K562 (cell line): ENCODE measurements around the gene FBP1. TPM values are rescaled to one million over a fixed set of nuclear protein-coding genes. Genes with fewer than 3 reads are reported as not detected.

ENCODE experiments used
- DNMT1 ChIP-seq: fragments of 450-650 bp; IDR thresholded peaks from 2 replicates; pipeline ENCODE4 v1.6.1; 2016; ENCODE audit warnings: antibody characterized with exemption, mild to moderate bottlenecking
- NR4A1 ChIP-seq, 2 experiments: fragments of 250-450 bp in 1 of 2; fragments of 450-650 bp in 1 of 2; sonication (Bioruptor Pico) in 1 of 2; IDR thresholded peaks; 2 replicates each; pipeline versions ENCODE4 v1.4.0 to v1.6.1; 2016 to 2020; ENCODE audit warnings: mild to moderate bottlenecking in 2 of 2, missing compliant biosample characterization in 1 of 2, missing genetic modification characterization in 1 of 2, moderate library complexity in 1 of 2
- polyA plus RNA-seq, 8 experiments: library from polyadenylated mRNA; depleted of rRNA in 4 of 8; stranded (reverse) in 5 of 8; unstranded in 3 of 8; fragments of >200 nt; fragmentation: Nextera tagmentation in 2 of 8; fragmentation: Illumina TruSeq in 1 of 8; extraction: Ambion mirVana in 2 of 8; extraction: Trizol in 1 of 8; gene quantifications; 2 replicates each; pipeline versions ENCODE4 v1.2.1 to v1.2.3, GENCODE V29; 2011 to 2014; ENCODE audit warnings: inconsistent platforms in 1 of 8, missing spikeins in 1 of 8
- total RNA-seq, 7 experiments: library from RNA; depleted of rRNA in 6 of 7; stranded (reverse); fragments of >200 nt in 6 of 7; fragmentation: Illumina TruSeq in 2 of 7; extraction: Trizol in 2 of 7; gene quantifications; 2 replicates each; pipeline versions ENCODE4 v1.2.1 to v1.2.3, GENCODE V29; 2011 to 2021; ENCODE audit warnings: low replicate concordance in 1 of 7
- TF ChIP-seq, protein P1 (sequence below), 2 experiments: fragments of 150-350 bp in 1 of 2; IDR thresholded peaks; 2 replicates each; pipeline ENCODE4 v1.6.1; 2012 to 2016; ENCODE audit warnings: low read depth in 2 of 2, low read length in 2 of 2, mild to moderate bottlenecking in 1 of 2, moderate library complexity in 1 of 2
- TF ChIP-seq, protein P2 (sequence below): fragments of 250-450 bp; sonication (Bioruptor Pico); IDR thresholded peaks from 2 replicates; pipeline ENCODE4 v1.4.0; 2020
- TF ChIP-seq, protein P3 (sequence below): sonication (generic); formaldehyde crosslinking; IDR thresholded peaks from 2 replicates; pipeline ENCODE4 v1.8.0; 2023; ENCODE audit warnings: mild to moderate bottlenecking, missing genetic modification reagents
- TF ChIP-seq, protein P4 (sequence below): fragments of 450-650 bp; IDR thresholded peaks from 2 replicates; pipeline ENCODE4 v1.7.1; 2018; ENCODE audit warnings: mild to moderate bottlenecking, low read depth; ENCODE audit not compliant: partially characterized antibody

FBP1 gene
- total and polyA plus RNA-seq, 9 of the 15 experiments (the other 6 are each of a cell fraction or from before 2014, with no cell fraction given) = 0.24 TPM; not detected in 8

DNA sequence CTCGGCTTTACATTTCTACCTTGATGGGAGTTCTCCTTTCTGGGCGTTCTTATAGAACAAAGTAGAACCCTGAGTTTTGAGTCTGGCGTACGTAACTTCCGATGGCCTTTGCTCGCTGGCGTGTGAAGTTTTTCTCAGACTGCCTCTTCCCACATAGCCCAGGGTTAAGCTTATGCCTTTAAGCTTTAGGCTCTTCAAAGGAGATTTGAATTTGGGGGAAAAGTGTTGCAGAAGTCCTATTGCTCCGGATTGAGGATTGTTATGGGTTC lies 32.0 kb downstream of the FBP1 start (continued):
- TF ChIP-seq, protein P1, sequence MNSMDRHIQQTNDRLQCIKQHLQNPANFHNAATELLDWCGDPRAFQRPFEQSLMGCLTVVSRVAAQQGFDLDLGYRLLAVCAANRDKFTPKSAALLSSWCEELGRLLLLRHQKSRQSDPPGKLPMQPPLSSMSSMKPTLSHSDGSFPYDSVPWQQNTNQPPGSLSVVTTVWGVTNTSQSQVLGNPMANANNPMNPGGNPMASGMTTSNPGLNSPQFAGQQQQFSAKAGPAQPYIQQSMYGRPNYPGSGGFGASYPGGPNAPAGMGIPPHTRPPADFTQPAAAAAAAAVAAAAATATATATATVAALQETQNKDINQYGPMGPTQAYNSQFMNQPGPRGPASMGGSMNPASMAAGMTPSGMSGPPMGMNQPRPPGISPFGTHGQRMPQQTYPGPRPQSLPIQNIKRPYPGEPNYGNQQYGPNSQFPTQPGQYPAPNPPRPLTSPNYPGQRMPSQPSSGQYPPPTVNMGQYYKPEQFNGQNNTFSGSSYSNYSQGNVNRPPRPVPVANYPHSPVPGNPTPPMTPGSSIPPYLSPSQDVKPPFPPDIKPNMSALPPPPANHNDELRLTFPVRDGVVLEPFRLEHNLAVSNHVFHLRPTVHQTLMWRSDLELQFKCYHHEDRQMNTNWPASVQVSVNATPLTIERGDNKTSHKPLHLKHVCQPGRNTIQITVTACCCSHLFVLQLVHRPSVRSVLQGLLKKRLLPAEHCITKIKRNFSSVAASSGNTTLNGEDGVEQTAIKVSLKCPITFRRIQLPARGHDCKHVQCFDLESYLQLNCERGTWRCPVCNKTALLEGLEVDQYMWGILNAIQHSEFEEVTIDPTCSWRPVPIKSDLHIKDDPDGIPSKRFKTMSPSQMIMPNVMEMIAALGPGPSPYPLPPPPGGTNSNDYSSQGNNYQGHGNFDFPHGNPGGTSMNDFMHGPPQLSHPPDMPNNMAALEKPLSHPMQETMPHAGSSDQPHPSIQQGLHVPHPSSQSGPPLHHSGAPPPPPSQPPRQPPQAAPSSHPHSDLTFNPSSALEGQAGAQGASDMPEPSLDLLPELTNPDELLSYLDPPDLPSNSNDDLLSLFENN (IDR thresholded peaks at IDR 0.05; ENCODE audit: low read depth in 2 of 2, low read length in 2 of 2) = no peak
- no peak for TF ChIP-seq NR4A1 (CRISPR knock-in tag; IDR thresholded peaks at IDR 0.05)
- TF ChIP-seq NR4A1 (tag; IDR thresholded peaks at IDR 0.05) = no peak
- TF ChIP-seq, protein P2, sequence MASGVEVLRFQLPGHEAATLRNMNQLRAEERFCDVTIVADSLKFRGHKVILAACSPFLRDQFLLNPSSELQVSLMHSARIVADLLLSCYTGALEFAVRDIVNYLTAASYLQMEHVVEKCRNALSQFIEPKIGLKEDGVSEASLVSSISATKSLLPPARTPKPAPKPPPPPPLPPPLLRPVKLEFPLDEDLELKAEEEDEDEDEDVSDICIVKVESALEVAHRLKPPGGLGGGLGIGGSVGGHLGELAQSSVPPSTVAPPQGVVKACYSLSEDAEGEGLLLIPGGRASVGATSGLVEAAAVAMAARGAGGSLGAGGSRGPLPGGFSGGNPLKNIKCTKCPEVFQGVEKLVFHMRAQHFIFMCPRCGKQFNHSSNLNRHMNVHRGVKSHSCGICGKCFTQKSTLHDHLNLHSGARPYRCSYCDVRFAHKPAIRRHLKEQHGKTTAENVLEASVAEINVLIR (CRISPR knock-in tag) = no peak
- TF ChIP-seq, protein P3, sequence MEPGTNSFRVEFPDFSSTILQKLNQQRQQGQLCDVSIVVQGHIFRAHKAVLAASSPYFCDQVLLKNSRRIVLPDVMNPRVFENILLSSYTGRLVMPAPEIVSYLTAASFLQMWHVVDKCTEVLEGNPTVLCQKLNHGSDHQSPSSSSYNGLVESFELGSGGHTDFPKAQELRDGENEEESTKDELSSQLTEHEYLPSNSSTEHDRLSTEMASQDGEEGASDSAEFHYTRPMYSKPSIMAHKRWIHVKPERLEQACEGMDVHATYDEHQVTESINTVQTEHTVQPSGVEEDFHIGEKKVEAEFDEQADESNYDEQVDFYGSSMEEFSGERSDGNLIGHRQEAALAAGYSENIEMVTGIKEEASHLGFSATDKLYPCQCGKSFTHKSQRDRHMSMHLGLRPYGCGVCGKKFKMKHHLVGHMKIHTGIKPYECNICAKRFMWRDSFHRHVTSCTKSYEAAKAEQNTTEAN (CRISPR knock-in tag) = no peak
- TF ChIP-seq, protein P4, sequence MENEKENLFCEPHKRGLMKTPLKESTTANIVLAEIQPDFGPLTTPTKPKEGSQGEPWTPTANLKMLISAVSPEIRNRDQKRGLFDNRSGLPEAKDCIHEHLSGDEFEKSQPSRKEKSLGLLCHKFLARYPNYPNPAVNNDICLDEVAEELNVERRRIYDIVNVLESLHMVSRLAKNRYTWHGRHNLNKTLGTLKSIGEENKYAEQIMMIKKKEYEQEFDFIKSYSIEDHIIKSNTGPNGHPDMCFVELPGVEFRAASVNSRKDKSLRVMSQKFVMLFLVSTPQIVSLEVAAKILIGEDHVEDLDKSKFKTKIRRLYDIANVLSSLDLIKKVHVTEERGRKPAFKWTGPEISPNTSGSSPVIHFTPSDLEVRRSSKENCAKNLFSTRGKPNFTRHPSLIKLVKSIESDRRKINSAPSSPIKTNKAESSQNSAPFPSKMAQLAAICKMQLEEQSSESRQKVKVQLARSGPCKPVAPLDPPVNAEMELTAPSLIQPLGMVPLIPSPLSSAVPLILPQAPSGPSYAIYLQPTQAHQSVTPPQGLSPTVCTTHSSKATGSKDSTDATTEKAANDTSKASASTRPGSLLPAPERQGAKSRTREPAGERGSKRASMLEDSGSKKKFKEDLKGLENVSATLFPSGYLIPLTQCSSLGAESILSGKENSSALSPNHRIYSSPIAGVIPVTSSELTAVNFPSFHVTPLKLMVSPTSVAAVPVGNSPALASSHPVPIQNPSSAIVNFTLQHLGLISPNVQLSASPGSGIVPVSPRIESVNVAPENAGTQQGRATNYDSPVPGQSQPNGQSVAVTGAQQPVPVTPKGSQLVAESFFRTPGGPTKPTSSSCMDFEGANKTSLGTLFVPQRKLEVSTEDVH = no peak
- no peak for TF ChIP-seq DNMT1
